HepG2 (cell line): ENCODE measurements around the gene ATG9A. TPM values are rescaled to one million over a fixed set of nuclear protein-coding genes. Genes with fewer than 3 reads are reported as not detected.

Experiments
- ATAC-seq: fragments of 200-7000 bp; cut with Tn5 transposase; 3 replicates; pipeline ENCODE4 v1.9.1; 2020; ENCODE audit warnings: mild to moderate bottlenecking, moderate library complexity
- BruUV-seq: library from RNA; stranded (reverse); fragments of 400-500 nt; replicated peaks from 2 replicates; lab custom pipeline; 2021; lab: Mats Ljungman, UMichigan
- CTCF ChIA-PET: fragments of 300-600 bp; formaldehyde crosslinking; extraction: SDS; loops from one replicate; lab custom pipeline; 2021; ENCODE audit warnings: low total read pairs, inconsistent platforms, low intra/inter-chr PET ratio; lab: Yijun Ruan, JAX
- POLR2A ChIA-PET: fragments of 350-600 bp; sonication (Branson Sonifier 250); formaldehyde crosslinking; loops from one replicate; lab custom pipeline; 2020; ENCODE audit warnings: antibody characterized with exemption, inconsistent platforms; lab: Yijun Ruan, JAX
- DNase-seq: peaks from one replicate; pipeline ENCODE4 v3.0.0-alpha.2; 2015; ENCODE audit warnings: low spot score
- FAIRE-seq: peaks from 3 replicates; lab custom pipeline; 2011; peaks lifted over from hg19 to GRCh38; lab: Jason Lieb, UNC
- H2AFZ ChIP-seq: one replicate; pipeline ENCODE4 v1.6.1; 2011; ENCODE audit warnings: low read length, inconsistent platforms
- H3K27ac ChIP-seq: fragments of 300-600 bp; 3 replicates; pipeline ENCODE4 v1.8.0; 2011; ENCODE audit warnings: mixed run types, mild to moderate bottlenecking, mixed read lengths, low read length, inconsistent platforms; ENCODE audit not compliant: insufficient read depth; ENCODE audit errors: extremely low read length
- H3K27me3 ChIP-seq, 2 experiments: fragments of 200-600 bp in 1 of 2; 2 replicates in 1 of 2; 3 replicates in 1 of 2; pipeline versions ENCODE4 v1.6.0 to v1.8.0; 2011; ENCODE audit warnings: low read length in 2 of 2, mild to moderate bottlenecking in 2 of 2, moderate library complexity in 2 of 2, inconsistent platforms in 1 of 2; ENCODE audit not compliant: insufficient read depth in 2 of 2, control insufficient read depth in 1 of 2
- H3K36me3 ChIP-seq, 2 experiments: fragments of 200-600 bp in 1 of 2; replicated peaks in 1 of 2; 2 replicates in 1 of 2; 3 replicates in 1 of 2; pipeline versions ENCODE4 v1.5.1 to v1.8.0; 2011; ENCODE audit warnings: low read length in 2 of 2, inconsistent platforms in 1 of 2; ENCODE audit not compliant: insufficient read depth in 2 of 2, control insufficient read depth in 1 of 2
- H3K4me1 ChIP-seq: 2 replicates; pipeline ENCODE4 v1.5.1; 2012; ENCODE audit warnings: low read length, inconsistent platforms; ENCODE audit not compliant: insufficient read depth
- H3K4me2 ChIP-seq: 2 replicates; pipeline ENCODE4 v1.6.0; 2011; ENCODE audit warnings: low read depth, low read length, inconsistent platforms
- H3K4me3 ChIP-seq, 3 experiments: fragments of 200-600 bp in 1 of 3; sonication (generic), shearing (Covaris generic) in 1 of 3; replicated peaks in 1 of 3; 2 replicates each; pipeline ENCODE4 v1.5.1; 2011 to 2016; ENCODE audit warnings: low read length in 3 of 3, inconsistent platforms in 2 of 3, low read depth in 2 of 3, mild to moderate bottlenecking in 2 of 3, control low read depth in 1 of 3, mixed read lengths in 1 of 3; ENCODE audit not compliant: insufficient read depth in 1 of 3
- H3K79me2 ChIP-seq: one replicate; pipeline ENCODE4 v1.6.1; 2011; ENCODE audit warnings: low read length, inconsistent platforms; ENCODE audit not compliant: insufficient read depth
- H3K9ac ChIP-seq: 2 replicates; pipeline ENCODE4 v1.6.0; 2011; ENCODE audit warnings: mild to moderate bottlenecking, low read depth, low read length, inconsistent platforms; ENCODE audit not compliant: insufficient read depth
- H3K9me3 ChIP-seq: 2 replicates; pipeline ENCODE4 v1.5.1; 2012; ENCODE audit warnings: mild to moderate bottlenecking, low read length
- H4K20me1 ChIP-seq: 2 replicates; pipeline ENCODE4 v1.6.0; 2011; ENCODE audit warnings: inconsistent platforms, mild to moderate bottlenecking, low read length, moderate library complexity; ENCODE audit not compliant: insufficient read depth
- CREB1 ChIP-seq, 2 experiments: fragments of 450-650 bp in 1 of 2; IDR thresholded peaks; 2 replicates each; pipeline ENCODE4 v1.6.1; 2016 to 2017; ENCODE audit warnings: control low read depth in 1 of 2, mild to moderate bottlenecking in 1 of 2, missing compliant biosample characterization in 1 of 2, missing genetic modification characterization in 1 of 2
- GZF1 ChIP-seq: sonication (generic); formaldehyde crosslinking; IDR thresholded peaks from 2 replicates; pipeline ENCODE4 v1.5.1; 2020; ENCODE audit warnings: mild to moderate bottlenecking, missing genetic modification reagents
- HNF4G ChIP-seq, 2 experiments: sonication (generic) in 1 of 2; formaldehyde crosslinking in 1 of 2; IDR thresholded peaks; 2 replicates each; pipeline versions ENCODE4 v1.4.0 to v1.6.1; 2011 to 2020; ENCODE audit warnings: borderline replicate concordance in 2 of 2, low read depth in 2 of 2, mild to moderate bottlenecking in 2 of 2, low read length in 1 of 2, missing genetic modification reagents in 1 of 2, moderate library complexity in 1 of 2
- KLF12 ChIP-seq: sonication (generic); formaldehyde crosslinking; IDR thresholded peaks from 2 replicates; pipeline ENCODE4 v1.4.0; 2020; ENCODE audit warnings: missing genetic modification reagents, borderline replicate concordance
- SIN3A ChIP-seq: IDR thresholded peaks from 2 replicates; pipeline ENCODE4 v1.6.1; 2011; ENCODE audit warnings: low read depth, mild to moderate bottlenecking, control low read depth, low read length, borderline replicate concordance
- ZNF318 ChIP-seq: sonication (generic); formaldehyde crosslinking; IDR thresholded peaks from 2 replicates; pipeline ENCODE4 v1.4.0; 2020; ENCODE audit warnings: mild to moderate bottlenecking, missing genetic modification reagents
- ZNF510 ChIP-seq: sonication (generic); formaldehyde crosslinking; IDR thresholded peaks from 2 replicates; pipeline ENCODE4 v1.4.0; 2020; ENCODE audit warnings: low read depth, mild to moderate bottlenecking, missing genetic modification reagents
- ZNF703 ChIP-seq: sonication (generic); formaldehyde crosslinking; IDR thresholded peaks from 2 replicates; pipeline ENCODE4 v1.5.1; 2020; ENCODE audit warnings: missing genetic modification reagents, mild to moderate bottlenecking, moderate library complexity, borderline replicate concordance
- WGBS: methylation state at CpG from one replicate; pipeline ENCODE4 v1.1.6; 2017; ENCODE audit warnings: low lambda C conversion rate; 5-methylcytosine and 5-hydroxymethylcytosine counted together
- in situ Hi-C: cut with HindIII; loops from 2 replicates; pipeline ENCODE4 v1.10.0; 2017; ENCODE audit warnings: low pct_unique_long_range_greater_than_20kb; ENCODE audit not compliant: extremely low pct_ligation_motif_present
- intact Hi-C: fragments of 100-400 bp; cut with micrococcal nuclease; formaldehyde crosslinking; loops from one replicate; pipeline ENCODE4 v1.10.0; 2022; ENCODE audit not compliant: unreplicated experiment
- polyA plus RNA-seq, 8 experiments: library from polyadenylated mRNA; depleted of rRNA in 3 of 8; stranded (reverse) in 7 of 8; unstranded in 1 of 8; fragments of >200 nt; fragmentation: Illumina TruSeq in 4 of 8; extraction: Trizol in 4 of 8; gene quantifications; 2 replicates each; pipeline versions ENCODE4 v1.2.1 to v1.2.3, GENCODE V29; 2011 to 2016; ENCODE audit warnings: low read depth in 4 of 8, missing spikeins in 1 of 8, mixed read lengths in 1 of 8; ENCODE audit not compliant: insufficient read depth in 1 of 8
- total RNA-seq, 5 experiments: library from RNA; depleted of rRNA; stranded (reverse); fragments of >200 nt; fragmentation: Illumina TruSeq; extraction: Trizol; gene quantifications; 2 replicates each; pipeline ENCODE4 v1.2.3, GENCODE V29; 2016; ENCODE audit warnings: low read depth in 1 of 5
- TF ChIP-seq, protein P1 (sequence below): sonication (generic); formaldehyde crosslinking; IDR thresholded peaks from 2 replicates; pipeline ENCODE4 v1.8.1; 2023; ENCODE audit warnings: missing genetic modification reagents, inconsistent platforms, borderline replicate concordance

Gene ATG9A
- total and polyA plus RNA-seq, 2 of the 13 experiments (the other 11 are each of a cell fraction or from before 2014, with no cell fraction given): 35.0 to 131 TPM

DNA sequence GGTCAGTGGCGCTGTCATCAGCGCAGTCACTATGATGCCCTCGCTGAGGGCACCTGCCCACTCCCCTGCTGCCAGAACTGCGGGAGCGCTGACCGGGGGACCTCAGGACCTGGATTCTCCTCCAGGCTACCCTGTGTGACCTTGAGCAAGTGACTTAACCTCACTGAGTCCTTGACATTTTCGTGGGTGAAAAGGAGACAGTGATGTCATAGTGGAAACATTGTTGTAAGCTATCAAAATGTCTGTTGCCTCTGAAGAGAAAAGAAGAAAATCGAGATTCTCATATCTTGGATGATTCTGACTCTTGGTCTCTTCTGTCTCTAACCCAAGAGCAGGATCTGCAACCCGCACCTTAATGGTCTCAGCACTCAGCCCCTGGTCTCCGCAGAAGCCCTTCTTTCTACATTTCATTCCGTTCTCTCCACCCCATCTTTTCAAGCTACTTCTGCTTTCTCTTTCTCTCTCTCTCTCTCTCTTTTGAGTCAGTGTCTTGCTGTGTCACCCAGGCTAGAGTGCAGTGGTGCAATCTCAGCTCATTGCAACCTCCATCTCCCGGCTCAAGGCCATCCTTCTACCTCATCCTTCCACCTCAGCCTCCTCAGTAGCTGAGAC, 25.3 kb upstream of the ATG9A start (continued):
- TF ChIP-seq HNF4G (IDR thresholded peaks at IDR 0.05; ENCODE audit: borderline replicate concordance, low read depth, low read length) (no peak), HNF4G (CRISPR knock-in tag; IDR thresholded peaks at IDR 0.05; ENCODE audit: borderline replicate concordance, low read depth) (no peak), CREB1 (IDR thresholded peaks at IDR 0.05) (peak; percentile 65), CREB1 (CRISPR knock-in tag; IDR thresholded peaks at IDR 0.05) (no peak)

DNA sequence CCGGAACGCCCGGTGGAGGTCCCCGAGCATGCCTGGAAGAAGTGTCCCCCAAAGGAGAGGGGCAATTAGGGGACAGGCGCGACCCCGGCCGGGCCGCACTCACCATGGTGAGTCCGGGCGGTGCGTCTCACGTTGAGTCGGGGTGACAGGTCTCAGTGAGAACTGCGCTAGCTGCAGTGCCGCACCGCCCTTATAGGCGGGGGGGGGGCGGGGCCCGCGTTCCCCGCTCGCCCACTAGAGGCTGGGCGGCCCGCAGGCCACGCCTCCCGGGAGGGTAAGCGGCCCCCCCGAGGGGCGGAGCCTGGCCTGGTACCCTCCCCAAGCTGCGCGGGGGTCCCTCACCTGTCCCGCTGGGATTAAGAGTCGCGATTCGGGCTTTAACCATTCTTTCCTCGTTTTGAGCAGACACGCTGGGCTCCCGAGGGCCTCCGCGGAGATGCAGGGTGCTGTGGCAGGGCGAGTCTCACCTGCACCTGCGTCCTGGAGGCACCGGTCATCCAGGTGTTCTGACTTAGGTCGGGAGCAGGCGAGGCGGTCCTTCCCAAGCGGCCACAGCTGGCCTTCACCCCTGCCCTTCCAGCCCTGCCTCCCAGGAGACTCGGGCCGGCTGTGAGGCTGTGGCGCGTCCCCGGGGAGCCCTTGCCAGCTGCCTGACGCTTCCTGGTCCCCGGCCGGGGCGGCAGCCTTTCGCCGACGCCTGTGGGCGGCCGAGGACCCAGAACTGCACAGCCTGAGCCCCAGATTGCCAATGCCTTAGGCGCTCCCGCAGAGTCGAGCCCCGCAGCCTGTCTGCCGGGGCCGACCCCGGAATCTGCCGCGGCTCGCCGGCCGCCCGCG, 24.5 kb upstream of the ATG9A start, which contains the start of gene TUBA4A:
Gene TUBA4A, minus strand, starts transcription at position 166 of the 837 bp plus-strand sequence. Its CDS starts 60 bp downstream, at position 106.
- ChIA-PET CTCF (interaction anchor here (0.9 to 1.2 kb wide), 2 partner anchors 23 to 40 kb away, joined by 3 read pairs; no protein-coding TSS in a partner anchor), POLR2A (interaction anchor here (1.0 to 3.5 kb wide), 14 partner anchors 9 to 298 kb away, joined by 3 to 26 read pairs (median 6); partner anchors contain the start of genes CNPPD1, DNAJB2, GLB1L and STK16)
- in situ Hi-C loops: no loop called here
- H3K9me3 ChIP-seq: no peaks in the 10 kb centered on the region
- no peaks in the 10 kb centered on the region for H3K79me2 ChIP-seq
- peak; percentile 58 for DNase-seq
- H3K4me3 ChIP-seq: peak within 1 kb of the TSS; percentile 62 to 83 (median 62)
- no peaks in the 10 kb centered on the region for H4K20me1 ChIP-seq
- intact Hi-C loops: no loop called here
- H3K9ac ChIP-seq: peak within 1 kb of the TSS; percentile 46; the same call in 1 of the 2 replicates
- H3K27ac ChIP-seq: no peak within 1 kb of the TSS
- peaks cover 60% of the 10 kb centered on the region for H3K4me1 ChIP-seq
- H3K27me3 ChIP-seq: peaks cover 2 to 40% of the 10 kb centered on the region in 2 experiments; a peak in 4 of 5 replicates
- no TSS peak for BruUV-seq
- no peaks in the 10 kb centered on the region for H3K36me3 ChIP-seq
- WGBS: 0% methylated on average over 27 of the region's 76 CpGs
- H3K4me2 ChIP-seq: peak within 1 kb of the TSS; percentile 99
- peak; percentile 63 for FAIRE-seq
- ATAC-seq: peak; percentile 62
- H2AFZ ChIP-seq: no peak within 1 kb of the TSS
- TF ChIP-seq SIN3A (peak; percentile 81; the same call in 1 of the 2 replicates), KLF12 (CRISPR knock-in tag) (0 out of 2 replicates have a peak, but pooled peaks have one; percentile 54), ZNF703 (peak; percentile 81; the same call in 1 of the 2 replicates), ZNF318 (CRISPR knock-in tag) (no peak), GZF1 (CRISPR knock-in tag) (no peak), ZNF510 (0 out of 2 replicates have a peak, but pooled peaks have one; percentile 38)
- TF ChIP-seq, protein P1, sequence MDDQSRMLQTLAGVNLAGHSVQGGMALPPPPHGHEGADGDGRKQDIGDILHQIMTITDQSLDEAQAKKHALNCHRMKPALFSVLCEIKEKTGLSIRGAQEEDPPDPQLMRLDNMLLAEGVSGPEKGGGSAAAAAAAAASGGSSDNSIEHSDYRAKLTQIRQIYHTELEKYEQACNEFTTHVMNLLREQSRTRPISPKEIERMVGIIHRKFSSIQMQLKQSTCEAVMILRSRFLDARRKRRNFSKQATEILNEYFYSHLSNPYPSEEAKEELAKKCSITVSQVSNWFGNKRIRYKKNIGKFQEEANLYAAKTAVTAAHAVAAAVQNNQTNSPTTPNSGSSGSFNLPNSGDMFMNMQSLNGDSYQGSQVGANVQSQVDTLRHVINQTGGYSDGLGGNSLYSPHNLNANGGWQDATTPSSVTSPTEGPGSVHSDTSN (CRISPR knock-in tag): 0 out of 2 replicates have a peak, but pooled peaks have one; percentile 27
